ENCODE results near the gene SLC6A12.

The SLC6A12 gene

GRCh38 chr12:176321-177181 is 37.4 kb downstream of the SLC6A12 start:
- DNase-seq = peak; percentile 87

- no peak for DNase-seq
Measured at GRCh38 chr12:175759-176158, 38.2 kb downstream of the SLC6A12 start.

- peak; percentile 83 for DNase-seq
Measured at GRCh38 chr12:175250-175649, 38.7 kb downstream of the SLC6A12 start.

GRCh38 chr12:174596-174995 is 39.4 kb downstream of the SLC6A12 start:
- no peak for DNase-seq

- no peak for DNase-seq
Measured at GRCh38 chr12:174124-174523, 39.8 kb downstream of the SLC6A12 start.

GRCh38 chr12:172732-173161 is 41.2 kb downstream of the SLC6A12 start:
- no peak for DNase-seq

- peak; percentile 37 for DNase-seq
Measured at GRCh38 chr12:171743-172676, 41.9 kb downstream of the SLC6A12 start.

GRCh38 chr12:171276-171675 is 42.7 kb downstream of the SLC6A12 start:
- no peak for DNase-seq

GRCh38 chr12:170371-171225 is 43.4 kb downstream of the SLC6A12 start:
- DNase-seq = no peak

- no peak for DNase-seq
Measured at GRCh38 chr12:169528-170370, 44.2 kb downstream of the SLC6A12 start.

GRCh38 chr12:168763-169525 is 45.0 kb downstream of the SLC6A12 start:
- DNase-seq = no peak

- no peak for DNase-seq
Measured at GRCh38 chr12:167959-168600, 45.9 kb downstream of the SLC6A12 start.

GRCh38 chr12:166425-167075 is 47.4 kb downstream of the SLC6A12 start:
- no peak for DNase-seq

GRCh38 chr12:165862-166368 is 48.0 kb downstream of the SLC6A12 start:
- DNase-seq = no peak

GRCh38 chr12:164207-164606 is 49.8 kb downstream of the SLC6A12 start:
- DNase-seq = no peak

- DNase-seq = no peak
Measured at GRCh38 chr12:163406-163986, 50.5 kb downstream of the SLC6A12 start.

GRCh38 chr12:162467-163307 is 51.3 kb downstream of the SLC6A12 start:
- DNase-seq = no peak

GRCh38 chr12:161823-162222 is 52.1 kb downstream of the SLC6A12 start:
- no peak for DNase-seq

Measured in NCI-H1694 treated with DMSO at 0.1 percent for 48 hours (cell line).